ENCODE results near the gene CYFIP1. TPM values are rescaled to one million over a fixed set of nuclear protein-coding genes. Genes with fewer than 3 reads are reported as not detected.

CYFIP1 gene
- total and polyA plus RNA-seq, 2 donors from 2014 or later, result 32.3 to 143 TPM

GRCh38 chr15:22913646-22914380, 66.4 kb downstream of the CYFIP1 start:
- TF ChIP-seq, protein P1, sequence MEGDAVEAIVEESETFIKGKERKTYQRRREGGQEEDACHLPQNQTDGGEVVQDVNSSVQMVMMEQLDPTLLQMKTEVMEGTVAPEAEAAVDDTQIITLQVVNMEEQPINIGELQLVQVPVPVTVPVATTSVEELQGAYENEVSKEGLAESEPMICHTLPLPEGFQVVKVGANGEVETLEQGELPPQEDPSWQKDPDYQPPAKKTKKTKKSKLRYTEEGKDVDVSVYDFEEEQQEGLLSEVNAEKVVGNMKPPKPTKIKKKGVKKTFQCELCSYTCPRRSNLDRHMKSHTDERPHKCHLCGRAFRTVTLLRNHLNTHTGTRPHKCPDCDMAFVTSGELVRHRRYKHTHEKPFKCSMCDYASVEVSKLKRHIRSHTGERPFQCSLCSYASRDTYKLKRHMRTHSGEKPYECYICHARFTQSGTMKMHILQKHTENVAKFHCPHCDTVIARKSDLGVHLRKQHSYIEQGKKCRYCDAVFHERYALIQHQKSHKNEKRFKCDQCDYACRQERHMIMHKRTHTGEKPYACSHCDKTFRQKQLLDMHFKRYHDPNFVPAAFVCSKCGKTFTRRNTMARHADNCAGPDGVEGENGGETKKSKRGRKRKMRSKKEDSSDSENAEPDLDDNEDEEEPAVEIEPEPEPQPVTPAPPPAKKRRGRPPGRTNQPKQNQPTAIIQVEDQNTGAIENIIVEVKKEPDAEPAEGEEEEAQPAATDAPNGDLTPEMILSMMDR (IDR thresholded peaks at IDR 0.05; ENCODE audit: borderline replicate concordance, extremely low read depth, insufficient read depth), result no peak
- Histone ChIP-seq H3K9me3 (ENCODE audit: control insufficient read depth in 2 of 3, insufficient read depth in 1 of 3, low read length in 3 of 3) (no peaks in the 10 kb centered on the region), H3K36me3 (ENCODE audit: control insufficient read depth in 2 of 3, insufficient read depth in 3 of 3, low read length in 3 of 3) (peaks cover 0 to 74% (median 38%) of the 10 kb centered on the region in 3 donors), H3K27me3 (ENCODE audit: control insufficient read depth, insufficient read depth, low read length) (no peaks in the 10 kb centered on the region), H3K9ac (ENCODE audit: low read length in 3 of 3) (no peak overlapping the region), H3K27ac (ENCODE audit: low read depth in 2 of 2, low read length in 2 of 2) (no peak overlapping the region), H3K4me3 (ENCODE audit: low read length in 3 of 3) (no peak overlapping the region), H3K4me1 (ENCODE audit: control insufficient read depth in 2 of 3, insufficient read depth in 2 of 3, low read depth in 1 of 3, low read length in 3 of 3) (no peaks in the 10 kb centered on the region)
- FAIRE-seq, result no peak
- intact Hi-C loops (cut with DNase I), result no loop called here
- no peak for DNase-seq

DNA sequence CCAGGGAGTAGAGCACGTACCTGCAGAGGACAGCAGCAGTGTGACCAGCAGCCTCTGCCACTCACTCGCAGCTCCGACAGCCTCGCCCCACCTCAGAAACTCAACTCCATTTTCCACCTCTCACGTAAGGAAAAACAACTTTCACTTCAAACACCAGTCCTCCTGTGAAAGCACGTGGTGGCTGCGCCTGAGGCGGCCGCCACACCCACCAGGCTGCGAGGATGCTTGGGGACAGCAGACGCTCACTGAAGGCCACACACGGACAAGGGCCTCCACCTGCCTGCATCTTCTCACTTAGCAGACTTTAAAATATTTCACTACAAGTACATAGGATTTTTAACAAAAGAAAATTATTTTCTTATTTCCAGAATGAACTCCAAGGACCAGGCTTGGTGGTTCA, 67.9 kb downstream of the CYFIP1 start:
- Histone ChIP-seq H3K36me3 (ENCODE audit: control insufficient read depth in 2 of 3, insufficient read depth in 3 of 3, low read length in 3 of 3) (peaks cover 0 to 76% (median 41%) of the 10 kb centered on the region in 3 donors), H3K27me3 (ENCODE audit: control insufficient read depth, insufficient read depth, low read length) (no peaks in the 10 kb centered on the region), H3K4me1 (ENCODE audit: control insufficient read depth in 2 of 3, insufficient read depth in 2 of 3, low read depth in 1 of 3, low read length in 3 of 3) (no peaks in the 10 kb centered on the region), H3K9me3 (ENCODE audit: control insufficient read depth in 2 of 3, insufficient read depth in 1 of 3, low read length in 3 of 3) (no peaks in the 10 kb centered on the region), H3K9ac (ENCODE audit: low read length in 3 of 3) (no peak overlapping the region), H3K4me3 (ENCODE audit: low read length in 3 of 3) (no peak overlapping the region), H3K27ac (ENCODE audit: low read depth in 2 of 2, low read length in 2 of 2) (no peak overlapping the region)
- FAIRE-seq (no peak), DNase-seq (no peak)
- TF ChIP-seq, protein P1 (IDR thresholded peaks at IDR 0.05; ENCODE audit: borderline replicate concordance, extremely low read depth, insufficient read depth), result no peak
- intact Hi-C loops (cut with DNase I), result no loop called here

DNA sequence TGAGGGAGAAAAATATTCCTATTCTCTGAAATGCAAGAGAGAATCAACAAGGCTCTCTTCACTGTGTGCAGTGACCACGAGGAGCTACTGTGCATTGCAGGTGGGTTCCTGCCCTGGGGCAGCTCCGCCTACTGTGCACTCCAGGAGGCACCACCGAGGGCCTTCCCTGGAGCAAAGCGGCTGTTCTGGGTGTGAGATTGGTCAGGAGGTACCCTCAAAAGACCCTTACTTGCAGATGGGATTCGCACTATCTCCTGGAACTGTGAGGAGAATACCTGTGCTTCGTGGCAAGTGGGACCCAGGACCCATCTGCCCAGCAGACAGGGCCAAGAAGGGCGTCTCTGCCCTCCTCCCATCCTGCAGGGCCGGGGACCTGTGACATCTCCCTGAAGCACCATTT, 68.9 kb downstream of the CYFIP1 start:
- DNase-seq, result no peak
- FAIRE-seq, result no peak
- TF ChIP-seq, protein P1 (IDR thresholded peaks at IDR 0.05; ENCODE audit: borderline replicate concordance, extremely low read depth, insufficient read depth), result no peak
- H3K27ac ChIP-seq (ENCODE audit: low read depth in 2 of 2, low read length in 2 of 2), result no peak overlapping the region
- intact Hi-C loops (cut with DNase I), result no loop called here
- H3K9me3 ChIP-seq (ENCODE audit: control insufficient read depth in 2 of 3, insufficient read depth in 1 of 3, low read length in 3 of 3), result no peaks in the 10 kb centered on the region
- H3K4me3 ChIP-seq (ENCODE audit: low read length in 3 of 3), result no peak overlapping the region
- H3K36me3 ChIP-seq (ENCODE audit: control insufficient read depth in 2 of 3, insufficient read depth in 3 of 3, low read length in 3 of 3), result peaks cover 0 to 73% (median 37%) of the 10 kb centered on the region in 3 donors
- H3K9ac ChIP-seq (ENCODE audit: low read length in 3 of 3), result no peak overlapping the region
- H3K27me3 ChIP-seq (ENCODE audit: control insufficient read depth, insufficient read depth, low read length), result no peaks in the 10 kb centered on the region
- no peaks in the 10 kb centered on the region for H3K4me1 ChIP-seq (ENCODE audit: control insufficient read depth in 2 of 3, insufficient read depth in 2 of 3, low read depth in 1 of 3, low read length in 3 of 3)
